Skeletal muscle satellite cell (primary cell): Measurements from ENCODE around the gene FHOD3.

Experiments
- H3K27me3 ChIP-seq: 2 replicates; pipeline ENCODE4 v1.7.0; 2013; ENCODE audit warnings: low read length; ENCODE audit not compliant: control insufficient read depth, insufficient read depth
- H3K36me3 ChIP-seq: 2 replicates; pipeline ENCODE4 v1.7.0; 2013; ENCODE audit warnings: mild to moderate bottlenecking, control low read depth, low read length; ENCODE audit not compliant: insufficient read depth
- H3K4me1 ChIP-seq: 2 replicates; pipeline ENCODE4 v1.7.0; 2013; ENCODE audit warnings: low read length; ENCODE audit not compliant: control insufficient read depth, insufficient read depth
- H3K4me2 ChIP-seq: 2 replicates; pipeline ENCODE4 v1.7.0; 2013; ENCODE audit warnings: mild to moderate bottlenecking, low read length
- H3K4me3 ChIP-seq: 2 replicates; pipeline ENCODE4 v1.7.0; 2013; ENCODE audit warnings: low read length
- H3K9ac ChIP-seq: 2 replicates; pipeline ENCODE4 v1.7.0; 2013; ENCODE audit warnings: mild to moderate bottlenecking, low read depth, low read length, moderate library complexity
- H3K9me3 ChIP-seq: replicated peaks from 2 replicates; pipeline ENCODE4 v1.7.0; 2013; ENCODE audit warnings: mild to moderate bottlenecking, control low read depth, low read length

The FHOD3 gene

DNA sequence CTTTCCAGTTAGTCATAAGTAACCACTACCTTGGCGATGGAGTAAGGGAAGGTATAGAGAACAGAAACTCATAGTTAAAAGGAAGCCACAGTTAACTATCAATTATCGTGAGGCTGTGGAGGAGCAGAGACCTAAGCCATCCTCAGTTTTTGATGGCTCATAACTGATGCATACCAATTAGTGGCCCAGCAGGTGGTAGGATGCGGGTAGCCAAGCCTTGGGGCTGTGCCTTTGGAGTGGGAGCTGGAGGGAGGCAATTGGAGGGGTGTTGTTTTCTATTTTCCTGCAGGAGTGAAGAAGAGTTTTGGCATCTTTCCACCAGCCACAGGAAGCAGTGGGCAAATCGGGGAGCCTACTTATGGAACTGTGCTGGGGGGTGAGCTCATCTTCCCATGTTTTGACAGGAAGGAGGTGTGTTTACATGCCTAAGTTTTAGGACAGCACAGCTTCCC lies 336.5 kb downstream of the FHOD3 start:
- H3K36me3 ChIP-seq: no peaks in the 10 kb centered on the region
- no peak overlapping the region for H3K4me3 ChIP-seq
- no peak overlapping the region for H3K9ac ChIP-seq
- no peak overlapping the region for H3K4me2 ChIP-seq
- no peaks in the 10 kb centered on the region for H3K27me3 ChIP-seq
- no peaks in the 10 kb centered on the region for H3K9me3 ChIP-seq
- peaks cover 9% of the 10 kb centered on the region for H3K4me1 ChIP-seq

DNA sequence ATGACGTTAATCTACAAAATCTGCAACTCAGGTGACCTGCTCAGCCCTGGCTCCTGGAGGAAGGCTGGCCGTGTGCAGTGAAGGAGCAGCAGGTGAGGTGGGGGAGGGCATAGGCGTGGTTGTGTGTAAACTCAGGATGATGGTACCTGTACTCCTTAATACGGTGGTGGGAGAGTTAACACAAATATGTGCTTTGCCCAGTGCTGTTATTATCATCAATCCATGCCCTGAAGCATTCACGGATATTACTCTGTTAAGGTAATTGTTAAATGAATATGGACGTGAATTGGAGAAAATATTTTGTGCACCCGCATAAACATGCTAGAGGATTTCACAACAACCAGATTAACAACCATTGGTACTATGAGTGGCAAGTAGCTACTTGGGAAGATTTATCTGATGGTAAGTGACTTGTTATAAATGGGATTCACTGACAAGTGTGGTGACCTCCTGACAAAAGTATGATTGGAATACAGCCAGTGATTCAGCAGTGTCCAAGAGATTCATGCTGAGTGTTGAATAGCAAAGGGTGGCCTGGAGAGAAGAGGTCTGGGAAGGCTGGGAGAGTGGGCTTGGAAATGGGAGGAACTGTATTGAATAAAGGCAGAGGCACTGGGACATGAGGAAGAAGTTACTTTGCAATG lies 337.2 kb downstream of the FHOD3 start:
- no peak overlapping the region for H3K4me2 ChIP-seq
- H3K4me3 ChIP-seq: no peak overlapping the region
- H3K36me3 ChIP-seq: no peaks in the 10 kb centered on the region
- peaks cover 7% of the 10 kb centered on the region for H3K4me1 ChIP-seq
- no peak overlapping the region for H3K9ac ChIP-seq
- H3K9me3 ChIP-seq: no peaks in the 10 kb centered on the region
- H3K27me3 ChIP-seq: no peaks in the 10 kb centered on the region

DNA sequence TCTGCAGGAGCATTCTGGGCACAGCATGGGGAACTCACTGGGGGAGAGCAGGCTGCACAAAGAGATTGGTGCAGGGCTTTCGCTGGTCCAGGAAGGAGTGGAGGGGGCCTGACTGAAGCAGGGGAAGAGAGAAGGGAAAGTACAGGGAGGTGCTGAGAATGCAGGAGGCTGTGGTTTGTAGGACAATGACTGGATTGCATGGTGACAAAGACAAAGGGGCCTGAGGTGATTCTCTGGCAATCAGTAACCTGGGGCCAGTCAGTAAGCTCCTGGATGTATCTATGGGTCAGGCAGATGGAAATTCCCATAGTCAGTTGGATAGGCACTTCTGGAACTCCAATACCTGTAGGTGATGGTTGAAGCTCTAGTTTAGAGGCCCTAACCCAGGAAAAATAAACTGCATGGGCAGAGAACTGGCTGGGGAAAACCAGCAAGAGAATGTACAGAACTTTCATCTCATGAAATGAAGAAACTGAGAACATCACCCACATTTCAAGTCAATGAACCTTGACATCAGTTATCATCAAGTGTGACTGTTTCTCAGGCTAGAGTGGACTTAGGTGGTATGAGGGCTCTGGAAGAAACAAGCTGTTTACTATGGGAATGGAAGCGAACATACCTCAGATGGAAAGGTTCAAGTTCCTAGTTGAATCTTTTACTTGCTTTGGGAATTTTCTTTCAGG lies 338.0 kb downstream of the FHOD3 start:
- peaks cover 7% of the 10 kb centered on the region for H3K4me1 ChIP-seq
- no peak overlapping the region for H3K4me3 ChIP-seq
- H3K36me3 ChIP-seq: no peaks in the 10 kb centered on the region
- H3K4me2 ChIP-seq: no peak overlapping the region
- H3K27me3 ChIP-seq: no peaks in the 10 kb centered on the region
- H3K9me3 ChIP-seq: no peaks in the 10 kb centered on the region
- H3K9ac ChIP-seq: no peak overlapping the region

DNA sequence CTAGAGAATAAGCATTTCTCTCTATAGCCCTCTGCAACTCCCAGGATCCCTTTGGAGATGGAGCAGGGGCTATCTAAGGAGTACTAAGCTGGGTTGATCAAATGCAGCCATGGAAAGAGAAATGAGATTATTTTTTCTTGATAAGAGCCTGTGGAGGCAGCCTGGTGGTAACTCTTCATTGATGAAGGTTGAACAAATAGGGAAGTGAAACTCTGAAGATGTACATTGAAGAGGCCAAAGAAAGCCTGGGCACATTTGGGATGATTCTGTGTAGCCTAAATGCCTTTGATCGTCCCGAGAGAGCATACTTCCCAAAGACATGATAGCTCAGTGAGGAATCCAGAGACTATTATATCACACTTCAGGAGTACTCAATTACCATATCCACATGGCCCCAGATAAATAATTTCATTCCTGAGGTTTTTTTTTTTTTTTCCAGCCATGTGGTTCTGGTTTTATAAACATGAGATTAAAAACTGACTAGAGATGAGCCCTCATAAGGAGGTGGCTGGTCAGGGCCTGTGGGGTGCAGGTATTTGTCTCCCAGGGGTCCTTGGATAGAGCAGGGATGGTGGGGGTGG lies 338.8 kb downstream of the FHOD3 start:
- peaks cover 7% of the 10 kb centered on the region for H3K4me1 ChIP-seq
- no peak overlapping the region for H3K4me3 ChIP-seq
- no peaks in the 10 kb centered on the region for H3K36me3 ChIP-seq
- H3K27me3 ChIP-seq: no peaks in the 10 kb centered on the region
- H3K9ac ChIP-seq: no peak overlapping the region
- no peak overlapping the region for H3K4me2 ChIP-seq
- no peaks in the 10 kb centered on the region for H3K9me3 ChIP-seq

DNA sequence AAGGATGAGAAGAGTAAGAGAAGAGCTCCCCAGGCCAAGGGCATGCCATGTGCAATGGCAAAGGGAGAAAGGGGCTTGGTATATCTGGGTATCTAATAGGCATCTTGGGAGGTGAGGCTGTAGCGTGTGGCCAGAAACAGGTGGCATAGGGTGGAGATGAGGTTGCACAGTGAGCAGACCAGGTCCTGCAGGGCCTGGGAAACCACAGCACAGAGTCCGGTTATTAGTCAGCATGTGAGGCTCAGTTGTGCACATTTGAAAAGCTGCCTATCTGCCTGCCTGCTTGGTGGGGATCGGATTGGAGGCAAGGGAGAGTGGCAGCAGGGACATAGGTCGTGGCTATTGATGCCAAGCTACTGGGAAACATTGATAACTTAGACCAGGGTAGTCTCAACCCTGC lies 340.7 kb downstream of the FHOD3 start:
- Histone ChIP-seq H3K9me3 (no peaks in the 10 kb centered on the region), H3K4me2 (no peak overlapping the region), H3K4me3 (no peak overlapping the region), H3K4me1 (peaks cover 7% of the 10 kb centered on the region), H3K27me3 (no peaks in the 10 kb centered on the region), H3K36me3 (no peaks in the 10 kb centered on the region), H3K9ac (no peak overlapping the region)

GRCh38 chr18:36640021-36640952 lies 342.8 kb downstream of the FHOD3 start:
- H3K27me3 ChIP-seq: no peaks in the 10 kb centered on the region
- H3K36me3 ChIP-seq: no peaks in the 10 kb centered on the region
- H3K4me1 ChIP-seq: no peaks in the 10 kb centered on the region
- no peak overlapping the region for H3K4me3 ChIP-seq
- H3K9ac ChIP-seq: no peak overlapping the region
- no peak overlapping the region for H3K4me2 ChIP-seq
- no peaks in the 10 kb centered on the region for H3K9me3 ChIP-seq

DNA sequence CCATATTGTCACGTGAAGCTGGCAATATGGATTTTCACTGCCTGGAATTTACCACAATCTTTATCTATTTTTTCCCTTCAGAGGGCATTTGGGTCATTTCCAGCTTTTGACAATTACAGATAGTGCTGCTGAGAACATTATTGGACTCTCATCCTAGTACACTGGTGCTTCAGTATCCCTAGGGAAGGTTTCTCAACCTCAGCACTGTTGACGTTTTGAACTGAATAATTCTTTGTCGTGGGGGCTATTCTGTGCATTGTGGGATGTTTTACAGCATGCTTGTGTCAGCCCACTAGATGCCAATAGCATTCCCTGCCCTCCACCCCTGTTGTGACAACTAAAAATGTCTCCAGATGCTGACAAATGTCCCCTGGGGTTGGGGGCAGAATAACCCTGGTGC lies 345.5 kb downstream of the FHOD3 start:
- no peak overlapping the region for H3K9ac ChIP-seq
- H3K4me1 ChIP-seq: no peaks in the 10 kb centered on the region
- H3K36me3 ChIP-seq: no peaks in the 10 kb centered on the region
- no peak overlapping the region for H3K4me3 ChIP-seq
- no peaks in the 10 kb centered on the region for H3K9me3 ChIP-seq
- no peak overlapping the region for H3K4me2 ChIP-seq
- no peaks in the 10 kb centered on the region for H3K27me3 ChIP-seq

- Histone ChIP-seq H3K9me3 (no peaks in the 10 kb centered on the region), H3K9ac (no peak overlapping the region), H3K4me3 (no peak overlapping the region), H3K4me1 (no peaks in the 10 kb centered on the region), H3K36me3 (no peaks in the 10 kb centered on the region), H3K4me2 (no peak overlapping the region), H3K27me3 (no peaks in the 10 kb centered on the region)
These were observed 351.3 kb downstream of the FHOD3 start for GRCh38 chr18:36648803-36649202.

DNA sequence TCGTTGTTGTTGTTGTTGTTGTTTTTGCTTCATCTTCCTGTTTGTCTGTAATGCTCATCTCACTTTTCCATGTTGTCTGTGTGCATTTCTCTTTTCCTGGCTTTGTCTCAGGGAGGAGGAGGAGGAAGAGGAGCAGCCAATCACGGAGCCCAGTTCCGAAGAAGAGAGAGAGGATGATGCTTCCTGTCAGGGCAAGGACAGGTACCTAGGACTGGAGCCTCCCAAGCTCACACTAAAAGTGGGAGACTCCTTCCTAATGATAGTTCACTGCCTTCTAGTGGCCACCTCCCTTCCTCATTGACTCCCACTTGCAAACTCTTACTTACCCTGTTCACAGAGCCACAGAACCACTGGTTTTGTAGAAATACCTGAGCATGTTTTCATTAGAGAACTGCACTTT lies 351.7 kb downstream of the FHOD3 start:
- no peaks in the 10 kb centered on the region for H3K27me3 ChIP-seq
- H3K4me3 ChIP-seq: no peak overlapping the region
- H3K4me1 ChIP-seq: no peaks in the 10 kb centered on the region
- H3K9ac ChIP-seq: no peak overlapping the region
- H3K9me3 ChIP-seq: no peaks in the 10 kb centered on the region
- H3K4me2 ChIP-seq: no peak overlapping the region
- no peaks in the 10 kb centered on the region for H3K36me3 ChIP-seq

DNA sequence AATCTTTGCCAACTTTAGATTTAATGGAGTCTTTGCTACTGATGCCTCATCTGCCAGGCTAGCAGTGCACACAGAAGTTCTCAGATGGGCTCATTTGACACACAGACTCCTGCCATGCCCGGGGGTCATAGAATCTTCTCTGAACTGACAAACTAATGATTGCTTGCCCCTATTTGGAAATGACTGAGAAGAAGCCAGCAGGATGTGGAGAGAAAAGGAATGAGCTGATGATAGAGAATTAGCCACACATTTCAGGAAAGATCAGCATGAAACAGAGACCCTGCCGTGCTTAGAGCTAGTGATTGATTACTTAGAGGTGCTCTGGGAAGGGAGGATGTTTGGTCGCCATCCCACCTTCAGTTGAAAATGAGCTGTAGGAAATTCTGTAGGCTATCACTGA lies 352.8 kb downstream of the FHOD3 start:
- Histone ChIP-seq H3K9ac (no peak overlapping the region), H3K27me3 (no peaks in the 10 kb centered on the region), H3K36me3 (no peaks in the 10 kb centered on the region), H3K9me3 (no peaks in the 10 kb centered on the region), H3K4me3 (no peak overlapping the region), H3K4me1 (no peaks in the 10 kb centered on the region), H3K4me2 (no peak overlapping the region)

- Histone ChIP-seq H3K4me3 (no peak overlapping the region), H3K9me3 (no peaks in the 10 kb centered on the region)
These were observed 353.4 kb downstream of the FHOD3 start for GRCh38 chr18:36650906-36651305.

More at GRCh38 chr18:36650906-36651305, 353.4 kb downstream of the FHOD3 start:
- no peaks in the 10 kb centered on the region for H3K27me3 ChIP-seq
- no peaks in the 10 kb centered on the region for H3K36me3 ChIP-seq
- no peak overlapping the region for H3K9ac ChIP-seq
- H3K4me1 ChIP-seq: no peaks in the 10 kb centered on the region
- H3K4me2 ChIP-seq: no peak overlapping the region
